Measurements from ENCODE around the gene SOSTDC1. TPM values are rescaled to one million over a fixed set of nuclear protein-coding genes. Genes with fewer than 3 reads are reported as not detected.

The SOSTDC1 gene
- total RNA-seq, 2 experiments from 2014 or later = not detected

- Histone ChIP-seq H3K9me3 (ENCODE audit: low read length) (no peaks in the 10 kb centered on the region), H2AFZ (ENCODE audit: low read length) (no peak overlapping the region), H4K20me1 (ENCODE audit: insufficient read depth, low read length) (no peaks in the 10 kb centered on the region), H3K36me3 (ENCODE audit: insufficient read depth, low read length) (no peaks in the 10 kb centered on the region), H3K27ac (ENCODE audit: low read depth, low read length, poor library complexity, severe bottlenecking) (no peak overlapping the region), H3K4me3 (ENCODE audit: low read depth, low read length, poor library complexity, severe bottlenecking) (no peak overlapping the region), H3K79me2 (ENCODE audit: insufficient read depth, low read depth, low read length) (no peaks in the 10 kb centered on the region), H3K4me2 (ENCODE audit: low read length) (no peak overlapping the region), H3K4me1 (ENCODE audit: insufficient read depth, low read length, poor library complexity, severe bottlenecking) (no peaks in the 10 kb centered on the region), H3K9me2 (ENCODE audit: insufficient read depth, low read length) (no peaks in the 10 kb centered on the region)
- no TSS peak for BruUV-seq (replicated peaks)
- CTCF ChIA-PET (ENCODE audit: unreplicated experiment) = no interaction called here
- DNase-seq (ENCODE audit: low spot score) = no peak
- POLR2A ChIA-PET = interaction anchor here (0.7 kb wide), 2 partner anchors 31 to 1816 kb away, joined by 3 read pairs; no protein-coding TSS in a partner anchor
- intact Hi-C loops (cut with micrococcal nuclease; ENCODE audit: unreplicated experiment) = no loop called here
- TF ChIP-seq EZH2phosphoT487 (IDR thresholded peaks at IDR 0.05; ENCODE audit: borderline replicate concordance, low read depth, low read length) (no peak), CTCF (conservative IDR thresholded peaks at IDR 0.05; ENCODE audit: low read length) (no peak)
Measured at GRCh38 chr7:16491148-16491547, 25.6 kb upstream of the SOSTDC1 start.

- Histone ChIP-seq H3K36me3 (ENCODE audit: insufficient read depth, low read length) (no peaks in the 10 kb centered on the region), H3K4me3 (ENCODE audit: low read depth, low read length, poor library complexity, severe bottlenecking) (no peak overlapping the region), H3K4me2 (ENCODE audit: low read length) (no peak overlapping the region), H3K4me1 (ENCODE audit: insufficient read depth, low read length, poor library complexity, severe bottlenecking) (no peaks in the 10 kb centered on the region), H2AFZ (ENCODE audit: low read length) (no peak overlapping the region), H3K27ac (ENCODE audit: low read depth, low read length, poor library complexity, severe bottlenecking) (no peak overlapping the region), H3K9me3 (ENCODE audit: low read length) (no peaks in the 10 kb centered on the region), H3K9me2 (ENCODE audit: insufficient read depth, low read length) (no peaks in the 10 kb centered on the region), H3K79me2 (ENCODE audit: insufficient read depth, low read depth, low read length) (no peaks in the 10 kb centered on the region), H4K20me1 (ENCODE audit: insufficient read depth, low read length) (no peaks in the 10 kb centered on the region)
- no peak for DNase-seq (ENCODE audit: low spot score)
- intact Hi-C loops (cut with micrococcal nuclease; ENCODE audit: unreplicated experiment) = no loop called here
- TF ChIP-seq EZH2phosphoT487 (IDR thresholded peaks at IDR 0.05; ENCODE audit: borderline replicate concordance, low read depth, low read length) = no peak
- ChIA-PET CTCF (ENCODE audit: unreplicated experiment) (no interaction called here), POLR2A (interaction anchor here (0.7 kb wide), 1 partner anchor 735 kb away, joined by 3 read pairs; no protein-coding TSS in a partner anchor)
- no TSS peak for BruUV-seq (replicated peaks)
Measured at GRCh38 chr7:16484453-16485158, 19.1 kb upstream of the SOSTDC1 start.

GRCh38 chr7:16479591-16479990, 14.1 kb upstream of the SOSTDC1 start:
- H3K27ac ChIP-seq (ENCODE audit: low read depth, low read length, poor library complexity, severe bottlenecking) = no peak overlapping the region
- no peak for DNase-seq (ENCODE audit: low spot score)
- H3K4me3 ChIP-seq (ENCODE audit: low read depth, low read length, poor library complexity, severe bottlenecking) = no peak overlapping the region
- H2AFZ ChIP-seq (ENCODE audit: low read length) = no peak overlapping the region
- CTCF ChIA-PET (ENCODE audit: unreplicated experiment) = no interaction called here
- TF ChIP-seq EZH2phosphoT487 (IDR thresholded peaks at IDR 0.05; ENCODE audit: borderline replicate concordance, low read depth, low read length) = no peak
- no peak for TF ChIP-seq CTCF (conservative IDR thresholded peaks at IDR 0.05; ENCODE audit: low read length)
- H3K36me3 ChIP-seq (ENCODE audit: insufficient read depth, low read length) = no peaks in the 10 kb centered on the region
- no peaks in the 10 kb centered on the region for H3K79me2 ChIP-seq (ENCODE audit: insufficient read depth, low read depth, low read length)
- intact Hi-C loops (cut with micrococcal nuclease; ENCODE audit: unreplicated experiment) = no loop called here
- no TSS peak for BruUV-seq (replicated peaks)
- POLR2A ChIA-PET = no interaction called here
- no peak overlapping the region for H3K4me2 ChIP-seq (ENCODE audit: low read length)
- no peaks in the 10 kb centered on the region for H3K9me3 ChIP-seq (ENCODE audit: low read length)
- H3K4me1 ChIP-seq (ENCODE audit: insufficient read depth, low read length, poor library complexity, severe bottlenecking) = no peaks in the 10 kb centered on the region
- H3K9me2 ChIP-seq (ENCODE audit: insufficient read depth, low read length) = no peaks in the 10 kb centered on the region
- no peaks in the 10 kb centered on the region for H4K20me1 ChIP-seq (ENCODE audit: insufficient read depth, low read length)
